ENCODE results near the gene CACNA2D1.

Gene CACNA2D1

GRCh38 chr7:81983406-81983805, 460.2 kb downstream of the CACNA2D1 start:
- DNase-seq (ENCODE audit: low spot score): no peak

GRCh38 chr7:81973117-81973516, 470.5 kb downstream of the CACNA2D1 start:
- DNase-seq (ENCODE audit: low spot score): no peak

- DNase-seq (ENCODE audit: low spot score): no peak
Measured at GRCh38 chr7:81960026-81960425, 483.6 kb downstream of the CACNA2D1 start.

- no peak for DNase-seq (ENCODE audit: low spot score)
Measured at GRCh38 chr7:81957517-81957916, 486.1 kb downstream of the CACNA2D1 start.

- DNase-seq (ENCODE audit: low spot score): peak; percentile 35
Measured at GRCh38 chr7:81956520-81956919, 487.1 kb downstream of the CACNA2D1 start.

GRCh38 chr7:81949306-81949705, 494.3 kb downstream of the CACNA2D1 start:
- no peak for DNase-seq (ENCODE audit: low spot score)

GRCh38 chr7:81944058-81944457, 499.5 kb downstream of the CACNA2D1 start:
- no peak for DNase-seq (ENCODE audit: low spot score)

- DNase-seq (ENCODE audit: low spot score): no peak
Measured at GRCh38 chr7:81937091-81937490, 506.5 kb downstream of the CACNA2D1 start.

- no peak for DNase-seq (ENCODE audit: low spot score)
Measured at GRCh38 chr7:81934596-81935301, 508.8 kb downstream of the CACNA2D1 start.

- DNase-seq (ENCODE audit: low spot score): no peak
Measured at GRCh38 chr7:81932936-81933335, 510.6 kb downstream of the CACNA2D1 start.

GRCh38 chr7:81929386-81929785, 514.2 kb downstream of the CACNA2D1 start:
- no peak for DNase-seq (ENCODE audit: low spot score)

- DNase-seq (ENCODE audit: low spot score): no peak
Measured at GRCh38 chr7:81926154-81926553, 517.4 kb downstream of the CACNA2D1 start.

GRCh38 chr7:81925530-81925929, 518.0 kb downstream of the CACNA2D1 start:
- no peak for DNase-seq (ENCODE audit: low spot score)

GRCh38 chr7:81924494-81924893, 519.1 kb downstream of the CACNA2D1 start:
- no peak for DNase-seq (ENCODE audit: low spot score)

- no peak for DNase-seq (ENCODE audit: low spot score)
Measured at GRCh38 chr7:81919494-81919893, 524.1 kb downstream of the CACNA2D1 start.

GRCh38 chr7:81908220-81908619, 535.4 kb downstream of the CACNA2D1 start:
- no peak for DNase-seq (ENCODE audit: low spot score)

- no peak for DNase-seq (ENCODE audit: low spot score)
Measured at GRCh38 chr7:81903115-81903514, 540.5 kb downstream of the CACNA2D1 start.

GRCh38 chr7:81902536-81902935, 541.0 kb downstream of the CACNA2D1 start:
- no peak for DNase-seq (ENCODE audit: low spot score)

All from putamen (tissue), 1 donor.